ENCODE results near the gene SUMF1. TPM values are rescaled to one million over a fixed set of nuclear protein-coding genes. Genes with fewer than 3 reads are reported as not detected.

Gene SUMF1
- total and polyA plus RNA-seq, 12 donors, result 8.0 to 109 (median 39.0) TPM

DNA sequence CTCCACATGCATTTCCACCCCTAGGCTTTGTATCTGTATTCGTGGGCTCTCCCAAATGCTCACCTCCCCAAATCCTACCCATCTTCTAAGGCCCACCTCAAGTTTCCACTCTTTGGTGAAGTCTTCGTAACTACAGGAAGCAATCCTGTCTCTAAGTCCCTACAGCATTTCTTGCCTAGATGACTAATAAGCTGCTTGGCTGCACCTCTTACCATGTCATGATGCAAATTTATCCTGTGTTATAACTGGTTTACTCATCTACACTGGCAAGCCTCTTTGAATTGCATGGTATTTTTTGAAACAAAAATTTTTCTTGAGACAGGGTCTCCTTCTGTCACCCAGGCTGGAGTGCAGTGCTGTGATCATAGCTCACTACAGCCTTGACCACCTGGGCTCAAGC, 90.6 kb downstream of the SUMF1 start:
- Histone ChIP-seq H3K9me3 (replicated peaks in 1 of 3) (peaks cover 0 to 7% (median 3%) of the 10 kb centered on the region in 3 donors), H3K27ac (no peak overlapping the region), H3K4me3 (no peak overlapping the region), H3K27me3 (no peaks in the 10 kb centered on the region), H3K36me3 (replicated peaks in 1 of 2) (no peaks in the 10 kb centered on the region), H3K4me1 (replicated peaks in 1 of 2) (no peaks in the 10 kb centered on the region)
- no peak for DNase-seq
- 91 to 98% (median 93%) methylated on average over 2 of the region's 2 CpGs for WGBS, 4 donors
- TF ChIP-seq POLR2A (IDR thresholded peaks at IDR 0.05), result no peak
- TF ChIP-seq, protein P1, sequence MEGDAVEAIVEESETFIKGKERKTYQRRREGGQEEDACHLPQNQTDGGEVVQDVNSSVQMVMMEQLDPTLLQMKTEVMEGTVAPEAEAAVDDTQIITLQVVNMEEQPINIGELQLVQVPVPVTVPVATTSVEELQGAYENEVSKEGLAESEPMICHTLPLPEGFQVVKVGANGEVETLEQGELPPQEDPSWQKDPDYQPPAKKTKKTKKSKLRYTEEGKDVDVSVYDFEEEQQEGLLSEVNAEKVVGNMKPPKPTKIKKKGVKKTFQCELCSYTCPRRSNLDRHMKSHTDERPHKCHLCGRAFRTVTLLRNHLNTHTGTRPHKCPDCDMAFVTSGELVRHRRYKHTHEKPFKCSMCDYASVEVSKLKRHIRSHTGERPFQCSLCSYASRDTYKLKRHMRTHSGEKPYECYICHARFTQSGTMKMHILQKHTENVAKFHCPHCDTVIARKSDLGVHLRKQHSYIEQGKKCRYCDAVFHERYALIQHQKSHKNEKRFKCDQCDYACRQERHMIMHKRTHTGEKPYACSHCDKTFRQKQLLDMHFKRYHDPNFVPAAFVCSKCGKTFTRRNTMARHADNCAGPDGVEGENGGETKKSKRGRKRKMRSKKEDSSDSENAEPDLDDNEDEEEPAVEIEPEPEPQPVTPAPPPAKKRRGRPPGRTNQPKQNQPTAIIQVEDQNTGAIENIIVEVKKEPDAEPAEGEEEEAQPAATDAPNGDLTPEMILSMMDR (IDR thresholded peaks at IDR 0.05), result no peak
- intact Hi-C loops (cut with DNase I), result no loop called here

GRCh38 chr3:4375911-4376310, 91.2 kb downstream of the SUMF1 start:
- 93 to 100% (median 97%) methylated on average over 2 of the region's 2 CpGs for WGBS, 4 donors
- H3K4me3 ChIP-seq, result no peak overlapping the region
- H3K4me1 ChIP-seq (replicated peaks in 1 of 2), result no peaks in the 10 kb centered on the region
- no peaks in the 10 kb centered on the region for H3K36me3 ChIP-seq (replicated peaks in 1 of 2)
- peaks cover 0 to 7% (median 3%) of the 10 kb centered on the region in 3 donors for H3K9me3 ChIP-seq (replicated peaks in 1 of 3)
- no peak for DNase-seq
- TF ChIP-seq, protein P1 (IDR thresholded peaks at IDR 0.05), result no peak
- TF ChIP-seq POLR2A (IDR thresholded peaks at IDR 0.05), result no peak
- intact Hi-C loops (cut with DNase I), result no loop called here
- no peaks in the 10 kb centered on the region for H3K27me3 ChIP-seq
- H3K27ac ChIP-seq, result no peak overlapping the region

DNA sequence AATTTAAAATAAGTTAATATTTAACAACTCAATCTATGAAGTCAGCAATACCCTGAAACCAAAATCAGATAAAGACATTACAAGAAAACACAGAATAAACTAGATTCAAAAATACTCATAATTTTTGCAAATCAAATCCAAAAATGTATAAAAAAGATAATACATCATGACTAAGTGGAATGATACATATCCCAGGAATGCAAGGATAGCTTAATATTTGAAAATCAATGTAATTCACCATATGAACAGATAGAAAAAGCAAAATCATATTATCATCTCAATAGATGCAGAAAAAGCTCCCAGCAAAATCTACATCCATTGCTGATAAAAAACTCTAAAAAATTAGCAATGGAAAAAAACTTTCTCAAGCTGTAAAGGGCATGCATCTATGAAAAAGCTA, 93.4 kb downstream of the SUMF1 start:
- no peak overlapping the region for H3K27ac ChIP-seq
- no peak for DNase-seq
- no peaks in the 10 kb centered on the region for H3K36me3 ChIP-seq (replicated peaks in 1 of 2)
- intact Hi-C loops (cut with DNase I), result no loop called here
- TF ChIP-seq POLR2A (IDR thresholded peaks at IDR 0.05), result no peak
- TF ChIP-seq, protein P1 (IDR thresholded peaks at IDR 0.05), result no peak
- H3K4me3 ChIP-seq, result no peak overlapping the region
- H3K27me3 ChIP-seq, result no peaks in the 10 kb centered on the region
- H3K4me1 ChIP-seq (replicated peaks in 1 of 2), result no peaks in the 10 kb centered on the region
- H3K9me3 ChIP-seq (replicated peaks in 1 of 3), result peaks cover 0 to 7% (median 3%) of the 10 kb centered on the region in 3 donors

DNA sequence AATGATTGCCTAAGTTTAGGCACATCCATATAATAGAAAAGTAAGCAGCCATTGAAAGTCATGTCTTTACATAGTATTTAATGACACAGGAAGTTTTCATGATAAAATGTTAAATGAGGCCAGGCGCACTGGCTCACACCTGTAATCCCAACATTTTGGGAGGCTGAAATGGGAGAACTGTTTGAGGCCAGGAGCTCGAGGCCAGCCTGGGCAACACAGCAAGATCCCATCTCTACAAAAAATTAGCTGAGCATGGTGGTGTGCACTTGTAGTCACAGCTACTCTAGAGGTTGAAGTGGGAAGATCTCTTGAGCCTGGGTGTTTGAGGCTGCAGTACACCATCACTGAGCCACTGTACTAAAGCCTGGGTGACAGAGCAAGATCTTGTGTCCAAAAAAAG, 104.5 kb downstream of the SUMF1 start:
- H3K4me3 ChIP-seq, result no peak overlapping the region
- TF ChIP-seq, protein P1 (IDR thresholded peaks at IDR 0.05), result no peak
- no peak for TF ChIP-seq POLR2A (IDR thresholded peaks at IDR 0.05)
- no peaks in the 10 kb centered on the region for H3K9me3 ChIP-seq (replicated peaks in 1 of 3)
- WGBS, 4 donors, result 94 to 100% (median 97%) methylated on average over 2 of the region's 2 CpGs
- intact Hi-C loops (cut with DNase I), result no loop called here
- H3K36me3 ChIP-seq (replicated peaks in 1 of 2), result no peaks in the 10 kb centered on the region
- H3K4me1 ChIP-seq (replicated peaks in 1 of 2), result no peaks in the 10 kb centered on the region
- H3K27ac ChIP-seq, result no peak overlapping the region
- DNase-seq, result no peak
- no peaks in the 10 kb centered on the region for H3K27me3 ChIP-seq

All from adrenal gland (tissue), 12 donors.